Fibroblast of peridontal ligament (primary cell): ENCODE data around the gene HDGFL2.

ENCODE experiments used
- DNase-seq: peaks from one replicate; pipeline ENCODE4 v3.0.0-alpha.2; 2010; ENCODE audit errors: extremely low read depth

HDGFL2 gene

DNA sequence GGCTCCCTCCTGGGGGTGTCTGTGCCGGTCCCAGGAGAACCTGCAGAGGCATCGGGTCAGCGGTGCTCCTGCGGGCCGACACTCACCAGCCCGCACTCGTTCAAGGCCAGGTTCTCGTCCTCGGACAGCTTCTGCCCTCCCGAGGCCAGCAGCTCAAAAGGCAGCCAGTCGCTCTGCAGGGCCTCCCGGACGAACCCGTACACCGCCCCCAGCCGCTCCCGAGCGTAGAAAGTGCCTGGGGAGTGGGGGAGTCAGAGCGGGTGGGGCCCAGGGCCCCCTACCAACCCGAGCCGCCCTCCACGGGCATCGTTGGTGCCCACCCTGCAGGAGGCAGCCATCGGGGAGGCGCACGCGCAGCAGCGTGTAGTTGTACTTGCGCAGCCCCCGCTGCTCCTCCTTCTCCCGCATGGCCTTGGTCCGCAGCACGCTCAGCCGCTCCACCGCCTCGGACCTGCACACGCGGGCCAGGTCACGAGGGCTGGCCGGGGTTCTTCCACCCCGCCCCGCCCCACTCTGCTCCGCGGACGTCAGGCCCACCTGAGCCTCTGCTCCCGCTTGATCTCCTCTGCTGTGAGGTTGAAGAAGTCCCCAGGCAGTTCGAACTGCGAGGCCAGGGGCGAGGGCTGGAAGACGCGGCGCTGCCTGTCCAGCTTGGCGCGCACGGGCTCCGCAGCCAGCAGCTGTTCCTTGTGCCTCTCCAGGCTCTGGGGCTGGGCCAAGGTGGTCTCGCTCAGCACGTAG, 26.0 kb upstream of the HDGFL2 start:
- no peak for DNase-seq

GRCh38 chr19:4446704-4447200, 25.3 kb upstream of the HDGFL2 start:
- no peak for DNase-seq

- DNase-seq: no peak
Measured at GRCh38 chr19:4447327-4448146, 24.6 kb upstream of the HDGFL2 start.

GRCh38 chr19:4448147-4448985, 23.7 kb upstream of the HDGFL2 start:
- DNase-seq: no peak

GRCh38 chr19:4449022-4449638, 23.0 kb upstream of the HDGFL2 start:
- DNase-seq: no peak

DNA sequence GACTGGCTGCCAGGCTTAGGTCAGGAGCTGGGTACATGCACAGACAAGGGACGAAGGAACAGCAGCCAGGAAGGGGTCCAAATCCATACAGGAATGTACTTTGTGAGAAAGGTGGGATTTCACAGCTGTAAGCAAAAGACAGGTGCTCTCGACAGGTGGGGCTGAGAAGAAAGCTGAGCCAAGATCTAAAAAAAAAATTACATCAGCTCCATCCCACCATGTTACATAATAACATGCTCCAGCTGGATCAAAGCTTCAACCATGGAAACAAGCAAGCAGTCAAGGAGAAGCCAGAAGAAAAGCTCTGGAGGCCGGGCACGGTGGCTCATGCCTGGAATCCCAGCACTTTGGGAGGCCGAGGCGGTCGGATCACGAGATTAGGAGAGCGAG, 22.5 kb upstream of the HDGFL2 start:
- DNase-seq: no peak

- no peak for DNase-seq
Measured at GRCh38 chr19:4452230-4452990, 19.7 kb upstream of the HDGFL2 start.

- DNase-seq: no peak
Measured at GRCh38 chr19:4453232-4454179, 18.6 kb upstream of the HDGFL2 start.

DNA sequence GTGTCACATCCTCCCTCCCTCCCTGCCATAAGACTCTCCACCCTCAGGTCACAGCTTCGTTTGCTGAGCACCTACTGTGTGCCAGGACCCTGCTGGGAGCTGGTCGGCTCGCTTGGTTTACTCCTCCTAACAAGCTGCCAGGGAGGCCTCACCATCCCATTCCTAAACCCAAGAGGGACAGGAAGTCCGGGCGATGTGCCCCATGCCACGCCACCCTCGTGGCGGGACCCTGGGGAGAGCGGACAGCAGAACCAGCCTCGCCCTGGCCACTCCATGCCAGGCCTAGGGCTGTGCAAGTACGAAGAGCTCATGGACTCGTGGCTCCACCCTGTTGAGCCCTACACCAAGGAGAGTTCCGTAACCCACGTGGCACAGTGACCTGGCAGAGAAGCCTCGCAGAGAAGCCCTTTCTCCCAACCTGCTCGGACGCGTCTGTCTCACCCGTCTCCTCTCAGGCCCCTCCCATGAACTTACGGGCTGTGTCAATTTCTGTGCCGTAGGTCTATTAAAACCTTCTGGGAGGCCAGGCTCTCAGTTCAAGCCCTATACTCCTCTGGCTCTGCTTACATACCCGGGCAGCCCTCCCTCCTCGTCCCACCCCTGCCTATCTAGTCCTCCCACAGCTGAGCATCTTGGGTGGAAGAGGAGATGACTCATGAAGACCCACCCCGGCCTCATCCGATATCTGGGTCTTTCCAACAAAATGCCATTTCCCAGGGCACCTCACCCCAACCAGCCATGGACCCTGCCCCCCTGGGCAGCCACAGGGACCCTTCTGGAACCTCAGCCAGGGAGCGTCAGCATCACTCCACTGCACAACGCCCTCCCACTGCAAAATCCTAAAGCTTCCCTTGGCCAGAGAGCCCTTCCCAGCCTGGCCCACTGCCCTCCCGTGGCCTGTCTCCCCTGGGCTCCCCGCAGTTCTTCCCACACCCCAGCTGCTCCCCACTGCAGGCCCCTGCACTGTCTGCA, 17.1 kb upstream of the HDGFL2 start:
- DNase-seq: peak; percentile 70

DNA sequence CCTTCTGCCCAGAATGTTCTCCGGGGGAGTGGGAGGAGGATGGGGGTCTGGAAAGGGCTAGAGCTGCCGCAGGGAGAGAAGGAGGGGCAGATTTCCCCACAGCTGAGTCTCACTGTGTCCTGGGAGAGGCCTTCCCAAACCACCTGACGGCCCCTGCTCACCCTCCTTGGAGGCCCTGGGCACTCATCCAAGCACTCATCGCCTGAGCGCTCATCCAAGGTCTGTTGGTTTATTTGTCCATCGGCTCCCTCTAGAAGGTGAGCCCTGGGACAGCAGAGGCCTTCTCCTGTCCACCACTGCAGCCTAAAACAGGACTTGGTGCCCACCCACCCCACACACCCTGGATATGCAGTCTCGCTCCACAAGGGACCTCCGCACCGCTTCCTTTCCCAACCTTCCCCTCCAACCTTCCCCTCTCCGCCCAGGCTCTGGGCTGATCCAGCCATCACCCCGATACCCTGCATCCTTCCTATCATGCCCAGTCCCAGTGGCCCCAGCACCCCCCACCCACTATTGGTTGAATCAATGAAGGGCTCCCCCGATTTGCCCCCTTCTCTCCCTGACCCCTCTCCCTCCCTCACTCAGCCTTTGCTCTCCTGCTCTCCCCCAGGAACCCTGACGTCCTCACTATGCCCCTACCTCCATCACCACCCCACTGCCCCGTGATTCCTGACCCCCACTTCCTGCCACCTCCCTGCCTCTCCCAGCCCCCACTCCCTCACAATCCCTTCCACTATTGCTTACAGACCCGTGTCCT, 16.2 kb upstream of the HDGFL2 start:
- DNase-seq: peak; percentile 63

DNA sequence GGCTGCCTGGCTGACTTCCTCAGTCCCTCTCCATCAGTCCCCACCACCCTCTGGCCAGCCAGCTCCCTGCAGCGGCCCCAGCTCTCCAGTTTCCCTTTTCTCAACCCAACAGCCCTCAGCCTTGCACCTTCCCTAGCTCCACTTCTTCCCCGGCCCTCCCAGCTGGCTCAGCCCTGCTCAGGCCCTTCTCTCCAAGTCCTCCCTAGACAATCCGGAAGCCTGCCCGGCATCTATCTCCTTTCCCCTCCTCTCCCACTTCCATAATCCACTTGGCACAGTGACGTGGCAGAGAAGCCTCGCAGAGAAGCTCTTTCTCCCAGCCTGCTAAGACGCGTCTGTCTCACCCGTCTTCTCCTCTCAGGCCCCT, 15.6 kb upstream of the HDGFL2 start:
- peak; percentile 66 for DNase-seq

DNA sequence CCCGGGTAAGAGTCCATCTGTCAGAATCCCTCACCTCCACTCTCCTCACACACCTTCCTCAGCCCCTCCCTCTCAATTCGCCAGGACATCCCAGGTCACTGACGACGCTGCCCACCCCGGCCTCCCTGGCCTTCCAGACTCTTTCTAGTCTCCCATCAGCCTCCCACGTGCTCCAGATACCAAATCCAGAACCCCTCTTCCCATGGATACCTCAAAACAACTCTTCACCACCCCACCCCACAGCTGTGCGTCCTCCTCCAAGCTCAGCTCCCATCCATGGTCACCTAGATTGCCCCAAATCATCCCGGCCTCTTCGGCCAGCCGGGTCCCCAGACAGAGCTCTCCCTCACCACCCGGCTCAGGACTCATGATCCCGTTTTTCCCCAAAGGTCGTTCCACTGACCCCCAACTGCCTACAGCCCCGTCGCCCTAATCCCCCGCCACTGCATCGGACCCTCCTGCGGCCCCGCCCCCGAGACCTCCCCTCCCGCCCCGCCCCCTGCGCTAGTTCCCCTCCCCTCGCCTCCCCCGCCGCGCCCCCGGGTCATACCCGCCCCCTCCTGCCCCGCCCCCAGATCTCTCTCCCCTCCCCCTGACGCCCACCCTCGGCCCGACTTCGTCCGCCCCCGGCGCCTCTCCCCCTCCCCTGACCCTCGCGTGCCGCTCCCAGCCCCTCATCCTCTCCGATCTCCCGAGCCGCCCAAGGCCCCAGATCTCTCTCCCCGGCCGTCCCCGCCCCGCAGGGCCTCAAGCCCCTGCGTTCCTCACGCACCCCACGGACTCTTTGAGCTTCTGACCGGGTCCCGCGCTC, 15.0 kb upstream of the HDGFL2 start:
- peak; percentile 53 for DNase-seq

- DNase-seq: peak; percentile 97
Measured at GRCh38 chr19:4457654-4458395, 14.3 kb upstream of the HDGFL2 start, which contains the start of gene UBXN6. UBXN6 (minus strand) TSS chr19:4457794; CDS start chr19:4457697, 97 bp downstream.

GRCh38 chr19:4464815-4465581, 7.1 kb upstream of the HDGFL2 start:
- no peak for DNase-seq

DNA sequence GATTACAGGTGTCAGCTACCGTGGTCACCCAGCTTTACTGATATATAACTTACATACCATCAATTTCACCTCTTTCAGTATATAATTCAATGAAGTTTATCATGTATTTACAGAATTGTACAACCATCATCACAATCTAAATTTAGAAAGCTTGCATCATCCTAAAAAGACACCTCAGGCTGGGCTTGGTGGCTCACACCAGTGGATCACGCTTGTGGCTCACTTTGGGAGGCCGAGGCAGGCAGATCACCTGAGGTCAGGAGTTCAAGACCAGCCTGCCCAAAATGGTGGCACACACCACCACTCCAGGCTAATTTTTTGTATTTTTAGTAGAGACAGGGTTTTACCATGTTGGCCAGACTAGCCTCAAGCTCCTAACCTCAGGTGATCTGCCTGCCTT, 4.3 kb upstream of the HDGFL2 start:
- no peak for DNase-seq
